GM19239 (cell line): ENCODE results near the gene SNIP1.
"Not testable (repeated sequence)": the region's sequence is repeated elsewhere in the genome, so short reads cannot be mapped to it uniquely, and the experiment has no call there.

Experiments used
- DNase-seq: peaks from one replicate; pipeline ENCODE4 v3.0.0; 2011; ENCODE audit warnings: low spot score; ENCODE audit not compliant: insufficient read length
- FAIRE-seq: peaks from 2 replicates; lab custom pipeline; 2011; peaks lifted over from hg19 to GRCh38; lab: Jason Lieb, UNC

SNIP1 gene

DNA sequence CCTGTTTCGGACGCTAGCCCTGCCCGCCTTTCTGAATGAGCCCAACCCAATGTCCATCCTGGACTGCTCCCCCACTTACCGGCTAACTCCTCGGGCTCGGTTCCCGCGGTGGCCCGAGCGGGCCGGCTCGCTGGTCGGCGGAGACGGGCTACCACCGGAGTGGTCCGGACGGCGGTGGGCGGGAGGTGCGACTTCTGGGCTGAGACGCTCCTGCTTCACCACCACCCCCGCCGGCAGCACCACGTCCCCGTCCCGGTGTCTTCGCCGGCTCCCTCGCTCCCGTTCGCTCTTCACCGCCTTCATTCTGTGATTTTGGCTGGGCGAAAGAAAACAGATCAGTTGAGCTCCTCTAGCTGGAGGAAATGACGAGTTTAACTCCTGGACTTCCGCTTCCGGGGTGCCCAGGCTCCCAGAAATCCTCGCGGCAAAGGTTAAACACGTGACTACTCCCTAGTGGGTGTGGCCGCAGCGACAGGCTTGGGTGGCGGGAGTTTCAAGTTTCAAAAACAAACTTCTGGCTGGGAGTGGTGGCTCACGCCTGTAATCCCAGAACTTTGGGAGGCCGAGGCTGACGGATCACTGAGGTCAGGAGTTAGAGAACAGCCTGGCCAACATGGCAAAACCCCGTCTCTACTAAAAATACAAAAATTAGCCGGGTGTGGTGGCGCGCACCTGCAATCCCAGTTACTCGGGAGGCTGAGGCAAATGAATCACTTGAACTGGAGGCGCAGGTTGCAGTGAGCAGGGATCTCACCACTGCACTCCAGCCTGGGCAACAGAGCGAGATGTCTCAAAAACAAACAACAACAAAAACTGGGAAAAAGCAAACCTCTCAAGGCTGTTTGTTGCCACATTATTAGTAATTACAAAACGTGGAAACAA lies at the start of gene SNIP1:
TSS of gene SNIP1 (minus strand) at position 367 of the 882 bp plus-strand sequence. CDS start at position 303, 64 bp downstream.
- FAIRE-seq (peak; percentile 96), DNase-seq (peak; percentile 96)

DNA sequence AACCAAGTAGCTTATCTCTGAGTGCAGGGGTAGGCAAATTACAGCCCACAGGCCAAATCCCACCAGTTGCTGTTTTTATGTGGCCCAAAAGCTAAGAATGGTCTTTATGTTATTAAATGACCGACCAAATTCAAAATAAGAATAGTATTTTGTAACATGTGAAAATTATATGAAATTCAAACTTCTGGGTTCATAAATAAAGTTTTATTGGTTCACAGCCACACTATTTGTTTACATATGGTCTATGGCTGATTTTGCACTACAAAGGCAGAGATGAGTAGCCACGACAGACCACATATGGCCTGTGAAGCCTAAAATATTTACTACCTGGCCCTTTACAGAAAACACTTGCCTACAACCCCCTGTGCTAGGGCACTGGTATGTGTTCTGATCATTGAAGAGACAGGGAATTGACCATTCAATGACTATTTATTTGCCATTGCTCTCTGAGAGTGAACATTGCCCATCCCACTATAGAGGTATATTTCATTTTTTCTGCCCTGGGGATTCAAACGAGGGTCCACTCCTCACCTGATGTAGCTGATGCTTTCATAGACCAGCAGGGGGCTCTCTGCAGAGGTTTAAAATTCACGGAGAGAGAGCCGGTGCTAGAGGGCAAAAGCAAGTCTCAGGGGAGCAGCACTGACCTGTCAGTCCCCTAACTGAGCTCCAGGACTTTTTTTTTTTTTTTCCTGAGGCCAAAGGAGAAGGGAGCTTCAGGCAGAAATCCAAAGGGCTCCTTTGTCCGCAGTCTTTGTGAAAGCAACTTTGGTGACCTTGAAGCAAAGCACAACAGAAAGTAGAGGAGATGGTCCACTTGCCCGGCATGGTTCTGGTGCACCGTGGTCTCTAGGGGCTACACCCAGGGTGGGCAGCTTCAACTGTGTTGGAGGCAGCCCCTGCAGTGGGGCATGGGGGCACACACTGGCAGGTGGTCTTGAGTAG lies 48.9 kb upstream of the SNIP1 start:
- peak; percentile 70 for FAIRE-seq

DNA sequence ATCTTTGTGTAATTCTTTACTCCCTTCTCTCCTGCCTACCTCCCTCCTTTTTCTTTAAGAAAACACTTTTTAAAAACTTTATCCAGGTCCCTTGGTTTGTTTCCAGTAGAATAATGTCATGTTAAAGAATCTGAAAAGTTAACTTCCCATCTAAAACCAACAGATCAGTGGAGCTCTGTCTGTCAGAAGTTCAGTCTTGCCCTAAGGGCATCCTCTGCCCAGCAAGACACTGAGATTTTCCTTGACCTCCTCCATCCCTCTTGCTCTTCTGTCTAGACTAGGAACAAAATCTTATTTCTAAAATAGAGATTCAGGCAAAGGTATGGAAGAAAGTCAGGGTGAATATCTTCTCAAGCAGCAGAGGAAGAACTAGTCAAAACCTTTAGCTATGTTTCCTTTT lies 47.3 kb upstream of the SNIP1 start:
- no peak for FAIRE-seq

More for the DNA sequence above, 48.9 kb upstream of the SNIP1 start:
- peak; percentile 50 for DNase-seq

DNA sequence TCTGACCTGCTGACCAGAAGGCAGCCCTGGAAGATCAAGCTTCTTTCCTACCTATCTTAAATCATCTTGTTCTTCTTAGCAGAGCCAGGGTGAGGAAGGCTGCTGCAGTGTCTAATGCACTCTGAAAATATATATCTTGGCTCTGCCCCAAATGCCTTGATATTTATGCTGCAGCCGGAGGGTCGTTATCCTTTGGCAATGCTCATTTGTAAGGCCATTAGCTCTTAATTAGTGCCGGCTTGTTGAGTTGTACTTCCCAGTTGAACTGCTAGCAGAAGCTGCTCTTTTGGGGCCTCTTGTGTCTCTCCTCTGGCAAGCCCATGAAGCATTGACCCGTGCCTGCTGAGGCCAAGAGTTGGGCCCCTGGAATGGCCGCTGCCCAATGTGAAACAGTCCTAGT lies 45.8 kb upstream of the SNIP1 start:
- DNase-seq (no peak), FAIRE-seq (no peak)

More for the DNA sequence above, 47.3 kb upstream of the SNIP1 start:
- DNase-seq = no peak

DNA sequence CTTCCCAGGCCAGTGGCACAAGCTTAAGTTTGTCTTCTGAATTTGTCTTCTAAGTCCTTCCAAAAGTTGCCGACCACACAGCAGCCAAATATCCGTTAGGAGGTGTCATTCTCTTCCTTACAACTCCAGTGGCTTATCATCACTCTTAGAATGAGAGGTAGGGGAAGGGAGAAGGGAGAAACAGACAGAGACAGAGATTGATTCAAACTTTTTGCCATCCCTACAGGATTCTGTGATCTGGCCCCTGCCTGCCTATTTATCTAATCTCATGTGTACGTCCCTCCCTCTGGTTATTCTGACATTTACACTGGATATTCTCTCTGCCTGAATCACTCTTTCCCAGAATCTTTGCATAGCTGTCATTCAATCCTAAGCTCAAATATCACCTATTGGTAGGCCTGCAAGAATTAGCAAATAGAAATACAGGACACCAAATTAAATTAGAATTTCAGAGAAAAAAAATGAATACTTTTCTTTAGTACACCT lies 42.1 kb upstream of the SNIP1 start:
- no peak for FAIRE-seq
- no peak for DNase-seq

DNA sequence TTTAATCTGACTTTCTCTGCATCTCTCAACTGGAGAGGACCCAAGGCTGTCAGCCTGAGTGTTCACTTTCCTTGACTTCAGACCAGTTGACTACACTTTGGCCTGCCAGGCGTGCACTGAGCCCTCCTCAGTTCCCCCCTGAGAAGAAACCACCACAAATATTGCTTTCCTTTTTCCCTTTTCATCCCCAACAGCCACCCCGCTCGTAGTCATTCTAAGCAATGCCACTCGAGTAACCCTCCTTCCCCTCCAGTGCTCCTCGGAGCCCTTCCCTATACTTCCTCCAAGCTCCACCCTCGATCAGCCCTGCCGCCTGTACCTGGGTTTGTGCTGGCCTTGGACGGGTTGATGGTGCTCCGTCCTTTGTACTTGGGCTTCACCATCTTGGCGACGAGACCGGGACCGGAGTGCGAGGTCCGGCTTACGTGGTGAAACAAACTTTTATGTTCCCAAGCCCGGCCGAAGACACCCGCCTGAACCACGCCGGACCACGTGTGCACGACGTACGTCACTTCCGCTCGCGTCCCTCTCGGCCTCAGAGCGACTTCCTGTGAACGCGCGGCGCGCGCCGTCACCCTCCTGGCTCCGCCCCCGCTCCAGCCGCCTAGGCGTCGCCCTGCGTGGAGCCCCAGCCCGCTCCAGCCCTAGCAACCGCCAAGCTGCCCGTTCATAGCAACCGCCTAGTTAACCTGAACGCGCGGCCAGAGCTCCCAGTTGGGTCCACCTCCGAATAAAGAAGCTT lies 41.5 kb upstream of the SNIP1 start, which contains the start of gene GNL2:
TSS of gene GNL2 (minus strand) at position 498 of the 742 bp plus-strand sequence. CDS start at position 383, 115 bp downstream.
- FAIRE-seq (peak; percentile 80), DNase-seq (peak; percentile 95)

DNA sequence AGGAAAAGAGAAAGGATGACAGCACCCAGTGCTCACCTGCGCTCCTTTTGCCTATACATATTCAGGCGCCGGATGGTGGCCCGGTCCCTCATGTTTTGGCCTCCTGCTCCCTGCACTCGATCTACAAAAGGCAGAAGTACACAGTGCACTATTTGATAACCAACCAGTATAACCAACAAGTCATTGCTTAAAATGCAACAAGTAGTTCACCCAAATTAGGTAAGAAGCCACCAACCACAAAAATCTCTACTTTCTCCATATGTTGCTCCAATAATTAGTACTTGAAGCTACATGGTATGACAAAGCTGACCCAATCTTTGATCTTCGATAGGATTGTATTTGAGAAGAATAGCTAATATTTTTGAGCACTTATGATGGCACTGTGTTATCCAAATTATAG lies 39.6 kb upstream of the SNIP1 start:
- DNase-seq (no peak), FAIRE-seq (no peak)

- DNase-seq (no peak), FAIRE-seq (no peak)
Measured at GRCh38 chr1:37588939-37589338, 34.8 kb upstream of the SNIP1 start.

DNA sequence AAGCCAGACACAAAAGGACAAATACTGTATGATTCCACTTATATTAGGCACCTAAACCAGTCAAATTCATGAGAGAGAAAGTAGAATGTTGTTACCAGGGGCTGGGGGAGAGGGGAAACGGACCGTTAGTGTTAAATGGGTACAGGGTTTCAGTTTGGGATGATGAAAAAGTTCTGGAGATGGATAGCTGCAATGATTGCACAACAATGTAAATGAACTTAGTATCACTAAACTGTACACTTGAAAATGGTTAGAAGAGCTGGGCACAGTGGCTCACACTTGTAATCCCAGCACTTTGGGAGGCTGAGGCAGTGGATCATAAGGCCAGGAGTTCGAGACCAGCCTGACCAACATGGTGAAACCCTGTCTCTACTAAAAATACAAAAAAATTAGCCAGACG lies 30.5 kb upstream of the SNIP1 start:
- DNase-seq, FAIRE-seq: not testable (repeated sequence)

GRCh38 chr1:37575692-37576091 lies 21.6 kb upstream of the SNIP1 start:
- no peak for DNase-seq
- no peak for FAIRE-seq

GRCh38 chr1:37574834-37575480 lies 20.9 kb upstream of the SNIP1 start:
- no peak for DNase-seq
- FAIRE-seq = no peak

DNA sequence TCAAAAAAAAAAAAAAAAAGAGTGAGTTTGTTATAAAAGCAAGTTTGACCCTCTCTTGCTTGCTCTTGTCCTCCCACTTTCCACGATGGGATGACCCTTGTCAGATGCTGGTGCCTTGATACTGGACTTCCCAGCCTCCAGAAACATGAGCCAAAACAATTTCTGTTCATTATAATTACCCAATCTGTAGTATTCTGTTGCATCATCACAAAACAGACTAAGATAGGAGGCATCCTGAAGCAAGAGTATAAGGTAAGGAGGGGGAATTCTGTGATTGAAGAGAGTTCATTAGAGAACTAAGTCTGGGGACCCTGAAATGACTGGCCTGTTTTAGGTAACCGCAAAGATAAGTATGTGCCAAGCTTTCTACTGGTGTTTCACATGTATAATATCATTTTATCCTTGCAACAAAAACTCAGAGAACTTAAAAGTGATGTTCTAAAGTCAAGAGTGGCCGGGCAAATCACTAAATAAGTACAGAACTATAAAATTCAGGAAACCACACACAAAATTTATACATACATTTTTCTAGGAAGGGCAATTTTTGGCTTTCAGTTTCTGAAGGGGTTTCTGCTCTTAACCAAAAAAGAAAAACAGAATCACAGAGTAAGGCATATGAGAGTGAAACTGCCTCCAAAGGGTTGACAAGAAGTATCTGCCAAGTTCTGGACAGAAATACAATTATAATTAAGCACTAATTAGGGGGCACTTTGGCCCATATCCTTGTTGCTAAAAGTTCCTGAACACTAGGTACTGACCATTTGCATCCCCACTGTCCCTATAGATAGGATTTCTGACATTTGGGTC lies 16.6 kb upstream of the SNIP1 start:
- FAIRE-seq = no peak
- DNase-seq = no peak

DNA sequence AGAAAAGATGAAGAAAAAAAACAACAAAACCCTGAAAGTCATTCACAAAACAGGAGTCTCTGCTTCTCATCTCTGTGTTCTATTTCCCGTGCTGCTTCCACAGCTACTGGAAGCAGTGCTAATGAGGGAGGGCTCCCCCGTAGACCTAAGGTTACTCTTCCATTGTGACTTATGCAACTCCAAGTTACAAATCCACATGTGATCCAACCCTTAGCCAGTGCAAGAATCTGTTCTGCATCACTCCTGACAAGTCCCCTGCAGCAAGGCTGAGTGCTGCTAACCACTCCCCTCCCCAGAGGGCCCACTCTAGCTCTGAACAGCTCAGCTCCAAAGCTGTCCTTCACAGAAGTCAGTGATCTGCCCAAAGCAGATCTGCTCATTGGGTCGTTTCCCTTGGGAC lies 12.9 kb upstream of the SNIP1 start:
- FAIRE-seq (no peak), DNase-seq (no peak)

DNA sequence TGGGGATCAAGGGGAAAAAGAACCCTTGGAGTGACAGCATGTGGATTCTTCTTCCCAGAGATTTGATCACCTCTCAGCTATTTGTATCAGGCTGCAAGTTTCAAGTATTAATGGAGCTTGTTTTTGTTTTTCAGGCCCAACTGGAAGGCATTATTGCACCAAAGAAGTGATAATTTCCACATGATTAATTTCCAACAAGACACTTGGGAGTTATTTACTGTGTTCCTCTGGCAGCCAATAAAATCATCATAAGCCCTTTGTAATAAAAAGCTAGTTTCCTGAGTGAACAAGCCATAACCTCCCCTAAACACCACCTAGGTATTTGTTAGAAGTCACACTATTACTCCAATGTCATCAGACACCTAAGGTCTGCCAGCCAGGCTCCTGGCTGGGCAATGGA lies 10.8 kb upstream of the SNIP1 start:
- FAIRE-seq = no peak

GRCh38 chr1:37562984-37563383 lies 8.9 kb upstream of the SNIP1 start:
- no peak for FAIRE-seq
- no peak for DNase-seq

More for the DNA sequence above, 10.8 kb upstream of the SNIP1 start:
- no peak for DNase-seq

GRCh38 chr1:37561133-37562132 lies 7.3 kb upstream of the SNIP1 start:
- peak; percentile 75 for FAIRE-seq
- peak; percentile 21 for DNase-seq

GRCh38 chr1:37560401-37561132 lies 6.5 kb upstream of the SNIP1 start:
- no peak for DNase-seq
- FAIRE-seq = no peak
